Neural crest cell (in vitro differentiated cells): Measurements from ENCODE around the gene HEXB. TPM values are rescaled to one million over a fixed set of nuclear protein-coding genes. Genes with fewer than 3 reads are reported as not detected.
"Not testable (repeated sequence)": the region's sequence is repeated elsewhere in the genome, so short reads cannot be mapped to it uniquely, and the experiment has no call there.

Experiments used
- DNase-seq: peaks from one replicate; pipeline ENCODE4 v3.0.0; 2021; ENCODE audit warnings: low read depth, mixed read lengths, low spot score
- H3K27ac Mint-ChIP-seq: one replicate; pipeline ENCODE4 v1.8.0; 2021; ENCODE audit warnings: mild to moderate bottlenecking, mixed read lengths; ENCODE audit not compliant: unreplicated experiment
- H3K27me3 Mint-ChIP-seq: 2 replicates; pipeline ENCODE4 v1.8.0; 2021; ENCODE audit warnings: low read depth, mild to moderate bottlenecking, mixed read lengths
- H3K36me3 Mint-ChIP-seq: 2 replicates; pipeline ENCODE4 v1.8.0; 2021; ENCODE audit warnings: low read depth, mild to moderate bottlenecking, mixed read lengths
- H3K4me1 Mint-ChIP-seq: 2 replicates; pipeline ENCODE4 v1.8.0; 2021; ENCODE audit warnings: mixed read lengths
- H3K4me3 Mint-ChIP-seq: one replicate; pipeline ENCODE4 v1.8.0; 2021; ENCODE audit warnings: mild to moderate bottlenecking, mixed read lengths
- H3K9me3 Mint-ChIP-seq: 2 replicates; pipeline ENCODE4 v1.8.0; 2021; ENCODE audit warnings: mixed read lengths
- CTCF ChIP-seq: fragments of 200-600 bp; sonication (generic); conservative IDR thresholded peaks from 2 replicates; pipeline ENCODE4 v1.5.0; 2021; ENCODE audit warnings: antibody characterized with exemption, mild to moderate bottlenecking
- total RNA-seq: library from RNA; stranded (reverse); gene quantifications from 2 replicates; pipeline ENCODE4 v1.2.1, GENCODE V29; 2021

The HEXB gene
- total RNA-seq, 1 donor from 2014 or later, result 54.3 TPM

GRCh38 chr5:74722271-74722670, 37.2 kb downstream of the HEXB start:
- Mint-ChIP-seq H3K36me3 (peaks cover 9% of the 10 kb centered on the region), H3K27me3 (no peaks in the 10 kb centered on the region), H3K4me3 (no peak overlapping the region), H3K9me3 (no peaks in the 10 kb centered on the region), H3K27ac (no peak overlapping the region), H3K4me1 (no peaks in the 10 kb centered on the region)
- TF ChIP-seq CTCF, result no peak
- no peak for DNase-seq

GRCh38 chr5:74725331-74725730, 40.3 kb downstream of the HEXB start:
- DNase-seq, result no peak
- peaks cover 10% of the 10 kb centered on the region for H3K36me3 Mint-ChIP-seq
- H3K27me3 Mint-ChIP-seq, result no peaks in the 10 kb centered on the region
- H3K4me3 Mint-ChIP-seq, result no peak overlapping the region
- H3K9me3 Mint-ChIP-seq, result no peaks in the 10 kb centered on the region
- no peak for TF ChIP-seq CTCF
- H3K4me1 Mint-ChIP-seq, result no peaks in the 10 kb centered on the region
- H3K27ac Mint-ChIP-seq, result no peak overlapping the region

GRCh38 chr5:74736759-74737158, 51.7 kb downstream of the HEXB start:
- no peaks in the 10 kb centered on the region for H3K27me3 Mint-ChIP-seq
- TF ChIP-seq CTCF, result no peak
- H3K4me3 Mint-ChIP-seq, result no peak overlapping the region

GRCh38 chr5:74738406-74738805, 53.4 kb downstream of the HEXB start:
- Mint-ChIP-seq H3K9me3 (no peaks in the 10 kb centered on the region), H3K27me3 (no peaks in the 10 kb centered on the region), H3K27ac (no peak overlapping the region), H3K4me3 (no peak overlapping the region), H3K4me1 (no peaks in the 10 kb centered on the region), H3K36me3 (peaks cover 6% of the 10 kb centered on the region)
- TF ChIP-seq CTCF, result no peak
- DNase-seq, result no peak

More at GRCh38 chr5:74736759-74737158, 51.7 kb downstream of the HEXB start:
- DNase-seq, result no peak
- Mint-ChIP-seq H3K4me1 (no peaks in the 10 kb centered on the region), H3K36me3 (peaks cover 6% of the 10 kb centered on the region), H3K9me3 (no peaks in the 10 kb centered on the region), H3K27ac (no peak overlapping the region)

- H3K4me3 Mint-ChIP-seq, H3K9me3 Mint-ChIP-seq, H3K27ac Mint-ChIP-seq, H3K27me3 Mint-ChIP-seq, H3K4me1 Mint-ChIP-seq, DNase-seq: not testable (repeated sequence)
- peaks cover 15% of the 10 kb centered on the region for H3K36me3 Mint-ChIP-seq
Measured at GRCh38 chr5:74748742-74749141, 63.7 kb downstream of the HEXB start.

- H3K27me3 Mint-ChIP-seq, result no peaks in the 10 kb centered on the region
- no peak for TF ChIP-seq CTCF
- H3K27ac Mint-ChIP-seq, result no peak overlapping the region
- no peak for DNase-seq
- H3K36me3 Mint-ChIP-seq, result peaks cover 6% of the 10 kb centered on the region
- H3K9me3 Mint-ChIP-seq, result peaks cover 5% of the 10 kb centered on the region
- H3K4me3 Mint-ChIP-seq, result no peak overlapping the region
- H3K4me1 Mint-ChIP-seq, result peaks cover 8% of the 10 kb centered on the region
Measured at GRCh38 chr5:74761241-74761640, 76.2 kb downstream of the HEXB start.
